ENCODE measurements around the gene PTPRJ.

The PTPRJ gene

GRCh38 chr11:48037709-48038468, 57.5 kb downstream of the PTPRJ start:
- DNase-seq (ENCODE audit: low read depth, low spot score): no peak

DNA sequence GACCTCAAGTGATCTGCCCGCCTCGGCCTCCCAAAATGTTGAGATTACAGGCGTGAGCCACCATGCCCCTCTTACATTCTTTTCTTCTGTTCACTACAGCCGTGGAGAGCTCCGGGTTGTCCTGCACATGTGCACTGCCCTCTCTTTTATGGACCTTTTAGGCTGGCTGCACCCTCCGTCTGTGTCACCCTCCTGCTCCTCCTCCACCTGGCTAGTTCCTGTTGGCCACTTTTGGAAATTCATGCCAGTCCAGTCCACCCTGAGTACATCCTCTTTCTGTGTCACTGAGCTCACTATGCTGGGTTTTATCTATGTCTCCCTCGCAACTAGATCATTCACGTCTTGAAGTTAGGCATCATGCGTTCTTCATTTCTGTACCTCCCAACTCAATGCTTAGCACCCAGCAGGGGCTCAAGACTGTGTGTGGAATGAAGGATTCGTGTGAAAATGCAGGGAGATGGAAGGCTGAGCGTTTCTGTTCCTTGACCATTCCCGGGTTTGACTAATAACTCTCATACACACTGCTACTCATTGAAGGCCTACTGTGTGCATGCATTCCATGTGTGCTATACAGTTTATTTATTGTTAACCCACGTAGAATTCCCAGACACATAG, 60.6 kb downstream of the PTPRJ start:
- DNase-seq (ENCODE audit: low read depth, low spot score): no peak

GRCh38 chr11:48041877-48042695, 61.7 kb downstream of the PTPRJ start:
- no peak for DNase-seq (ENCODE audit: low read depth, low spot score)

- no peak for DNase-seq (ENCODE audit: low read depth, low spot score)
These were observed 63.0 kb downstream of the PTPRJ start for GRCh38 chr11:48043111-48043990.

DNA sequence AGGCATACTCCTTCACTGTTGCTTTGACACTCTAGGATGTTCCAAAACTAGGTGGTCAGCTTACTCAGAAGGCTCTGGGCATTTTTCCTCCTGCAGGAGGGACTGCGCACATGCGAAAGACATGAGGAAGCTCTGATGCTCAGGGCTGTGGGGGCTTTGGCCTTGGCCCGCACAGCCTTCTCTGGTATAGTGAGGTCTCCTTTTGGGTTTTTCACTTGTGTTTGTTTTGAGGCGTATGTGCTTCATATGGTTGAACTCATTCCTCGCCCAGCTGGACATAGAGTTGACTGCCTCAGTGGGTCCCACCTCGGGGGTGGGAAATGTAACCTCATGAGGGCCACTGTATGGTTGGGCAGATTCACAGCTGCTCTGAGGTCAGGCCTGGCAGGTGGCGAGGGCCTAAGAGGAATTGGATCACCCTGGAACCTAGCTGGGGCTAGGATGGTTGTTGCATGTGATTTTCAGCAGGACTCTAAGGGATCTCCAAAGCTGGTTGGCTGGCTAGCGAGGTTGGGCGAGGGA, 63.7 kb downstream of the PTPRJ start:
- no peak for DNase-seq (ENCODE audit: low read depth, low spot score)

DNA sequence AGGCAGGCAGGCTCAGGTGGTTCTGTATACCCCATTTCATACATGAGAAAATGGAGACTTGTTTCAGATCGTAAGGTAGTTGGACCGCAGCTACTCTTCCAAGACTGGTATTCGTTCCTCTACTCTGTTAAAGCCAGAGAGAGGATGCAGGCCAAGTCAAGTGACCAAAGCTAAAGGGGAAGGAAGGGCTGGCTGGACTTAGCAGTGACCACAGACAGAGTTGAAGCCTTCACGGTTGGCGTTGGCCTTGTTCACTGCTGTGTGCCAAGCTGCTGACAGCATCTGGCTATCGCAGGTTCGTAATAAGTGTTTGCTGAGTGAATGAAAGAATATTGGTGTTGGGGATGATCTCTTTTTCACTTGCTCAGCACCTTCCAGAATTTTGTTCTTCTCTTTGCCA, 64.2 kb downstream of the PTPRJ start:
- no peak for DNase-seq (ENCODE audit: low read depth, low spot score)

GRCh38 chr11:48045536-48045935, 65.2 kb downstream of the PTPRJ start:
- no peak for DNase-seq (ENCODE audit: low read depth, low spot score)

DNA sequence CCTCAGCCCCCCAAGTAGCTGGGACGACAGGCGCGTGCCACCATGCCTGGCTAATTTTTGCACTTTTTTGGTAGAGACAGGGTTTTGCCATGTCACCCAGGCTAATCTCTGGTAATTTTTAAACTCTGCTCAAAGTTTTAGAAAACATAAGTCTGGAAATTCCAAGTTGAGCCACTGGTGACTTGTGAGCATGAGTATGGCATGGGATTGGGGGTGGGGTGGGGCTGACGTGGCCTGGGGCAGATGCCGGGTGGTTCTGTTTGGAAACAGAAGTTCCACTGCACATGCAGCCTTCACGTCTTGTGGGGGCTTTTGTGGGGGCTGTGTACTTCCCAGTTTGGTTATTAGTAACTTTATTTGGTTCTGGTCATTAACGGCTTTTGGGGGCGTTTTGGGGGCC, 67.3 kb downstream of the PTPRJ start:
- DNase-seq (ENCODE audit: low read depth, low spot score): no peak

- DNase-seq (ENCODE audit: low read depth, low spot score): no peak
These were observed 68.7 kb downstream of the PTPRJ start for GRCh38 chr11:48049036-48049435.

DNA sequence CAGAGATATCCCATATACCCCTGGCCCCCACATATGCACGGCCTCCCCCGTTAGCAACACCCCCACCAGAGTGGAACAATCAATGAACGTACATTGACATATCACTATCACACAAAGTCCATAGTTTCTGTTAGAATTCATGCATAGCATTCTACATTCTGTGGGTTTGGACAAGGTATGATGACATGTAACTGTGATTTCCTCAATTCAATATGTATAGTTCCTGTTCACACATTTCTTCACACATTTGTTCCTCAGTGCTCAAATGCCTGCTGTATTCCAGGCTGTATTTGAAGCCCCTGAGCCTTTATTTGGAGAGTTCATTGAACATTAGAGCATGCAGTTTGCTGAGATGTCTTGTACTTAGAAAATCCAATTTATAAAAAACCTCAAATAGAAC, 69.9 kb downstream of the PTPRJ start:
- no peak for DNase-seq (ENCODE audit: low read depth, low spot score)

DNA sequence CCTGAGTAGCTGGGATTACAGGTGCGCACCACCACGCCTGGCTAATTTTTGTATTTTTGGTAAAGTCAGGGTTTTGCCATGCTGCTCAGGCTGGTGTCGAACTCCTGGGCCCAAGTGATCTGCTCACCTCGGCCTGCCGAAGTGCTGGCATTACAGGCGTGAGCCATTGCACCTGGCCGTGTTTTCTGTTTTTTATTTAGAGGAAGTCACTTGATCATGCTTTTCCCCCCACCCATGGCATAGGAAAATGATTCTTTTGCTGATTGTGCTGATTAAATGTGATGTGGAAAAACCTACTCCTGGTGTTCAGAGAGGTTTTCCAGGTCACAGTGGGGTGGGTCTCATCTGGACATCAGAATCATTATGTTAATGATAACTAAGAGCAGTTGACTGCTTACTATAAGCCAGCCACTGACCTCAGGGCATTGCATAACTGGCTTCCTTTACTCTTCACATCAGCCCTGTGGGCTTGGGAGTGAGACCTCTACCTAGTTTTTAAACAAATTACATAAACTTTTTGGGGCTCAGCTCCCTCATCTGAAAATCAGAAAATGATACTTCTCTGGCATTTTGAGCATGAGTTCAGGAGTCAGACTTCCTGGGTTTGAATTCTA, 71.0 kb downstream of the PTPRJ start:
- no peak for DNase-seq (ENCODE audit: low read depth, low spot score)

DNA sequence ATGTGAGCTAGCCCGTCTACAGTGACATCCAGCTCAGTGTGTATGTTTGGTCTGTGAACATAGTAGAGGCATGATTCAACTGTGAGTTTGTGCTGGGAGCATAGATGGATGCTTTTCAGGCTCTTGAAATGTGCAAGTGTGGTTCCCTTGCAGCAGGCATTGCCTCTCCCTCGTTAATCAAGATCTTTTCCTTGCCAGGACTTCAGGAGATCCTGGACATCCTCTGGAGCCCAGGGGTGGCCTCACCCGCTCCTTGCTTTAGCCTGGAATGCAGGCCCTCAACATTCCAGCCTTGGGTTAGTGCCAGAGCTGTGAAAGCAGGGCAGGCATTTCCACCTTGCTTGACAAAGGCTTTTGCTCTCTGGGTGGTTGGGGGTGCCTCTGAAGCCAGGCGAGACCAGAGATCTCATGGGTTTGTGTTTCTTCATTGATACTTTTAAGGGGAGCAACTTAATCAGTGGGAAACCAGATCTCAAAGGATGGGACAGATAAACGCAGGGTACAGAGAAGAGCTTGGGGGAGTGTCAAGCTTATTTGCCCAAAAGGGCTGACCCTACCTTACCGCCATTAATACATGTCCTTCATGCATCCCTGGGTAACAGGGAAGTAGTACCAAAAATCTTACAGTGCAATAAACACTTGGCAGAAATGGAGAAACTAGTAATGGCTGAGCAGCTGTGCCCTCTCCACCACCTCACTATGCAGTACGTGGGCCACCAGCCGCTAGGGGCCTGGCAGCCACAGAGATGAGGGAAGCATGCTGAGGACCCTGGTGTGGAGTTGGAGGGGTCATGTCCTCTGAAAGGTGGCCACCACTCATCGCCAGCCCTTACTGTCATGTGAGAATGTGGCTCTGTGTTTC, 72.1 kb downstream of the PTPRJ start:
- DNase-seq (ENCODE audit: low read depth, low spot score): no peak

DNA sequence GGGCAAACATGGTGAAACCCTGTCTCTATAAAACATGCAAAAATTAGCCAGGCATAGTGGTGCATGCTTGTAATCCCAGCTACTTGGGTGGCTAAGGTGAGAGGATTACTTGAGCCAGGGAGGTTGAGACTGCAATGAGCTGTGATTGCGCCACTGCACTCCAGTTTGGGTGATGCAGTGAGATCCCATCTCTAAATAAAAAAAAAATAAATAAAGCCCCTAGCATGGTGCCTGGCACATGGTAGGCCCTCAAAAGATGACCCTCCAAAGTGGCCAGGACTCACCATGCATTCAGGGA, 74.6 kb downstream of the PTPRJ start:
- no peak for DNase-seq (ENCODE audit: low read depth, low spot score)

DNA sequence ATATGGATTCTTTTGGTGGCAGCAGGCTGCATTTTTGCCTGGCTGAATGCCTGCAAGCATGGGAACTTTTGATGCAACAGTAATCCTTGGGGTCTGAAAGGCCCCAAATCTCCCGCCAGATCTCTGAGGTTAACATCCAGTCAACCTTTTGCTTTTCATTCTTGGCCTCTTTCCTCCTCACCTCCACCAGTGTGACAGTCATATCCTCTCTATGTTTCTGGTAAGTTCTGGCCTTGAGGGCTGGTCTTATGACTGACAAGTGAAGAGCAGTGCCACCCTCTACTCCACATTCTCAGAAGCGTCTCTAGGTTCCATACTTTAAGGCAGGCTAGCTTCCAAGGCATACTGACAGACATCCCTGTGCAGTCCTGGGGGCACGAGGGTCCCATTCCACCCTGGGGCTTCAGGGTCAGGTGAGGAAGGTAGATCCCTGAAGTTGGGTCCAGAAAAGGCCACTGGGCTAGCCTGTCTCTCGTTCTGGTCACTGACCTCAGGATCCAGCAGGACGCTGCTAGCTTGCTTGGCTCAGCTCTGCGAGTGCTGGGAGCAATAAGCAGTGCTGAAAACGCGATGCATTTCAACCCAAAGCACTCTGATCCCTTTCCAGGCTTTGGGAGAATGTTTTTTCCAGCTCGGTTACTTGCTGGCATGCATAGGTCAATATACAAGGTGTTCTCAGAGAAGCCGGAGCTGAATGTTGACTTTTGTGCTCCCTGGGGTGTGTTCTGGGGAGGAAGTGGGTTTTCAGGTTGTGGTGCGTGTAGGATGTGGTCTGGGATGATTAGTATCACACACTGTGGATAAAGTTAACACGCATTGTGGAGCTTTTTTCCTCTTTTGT, 75.2 kb downstream of the PTPRJ start:
- no peak for DNase-seq (ENCODE audit: low read depth, low spot score)

DNA sequence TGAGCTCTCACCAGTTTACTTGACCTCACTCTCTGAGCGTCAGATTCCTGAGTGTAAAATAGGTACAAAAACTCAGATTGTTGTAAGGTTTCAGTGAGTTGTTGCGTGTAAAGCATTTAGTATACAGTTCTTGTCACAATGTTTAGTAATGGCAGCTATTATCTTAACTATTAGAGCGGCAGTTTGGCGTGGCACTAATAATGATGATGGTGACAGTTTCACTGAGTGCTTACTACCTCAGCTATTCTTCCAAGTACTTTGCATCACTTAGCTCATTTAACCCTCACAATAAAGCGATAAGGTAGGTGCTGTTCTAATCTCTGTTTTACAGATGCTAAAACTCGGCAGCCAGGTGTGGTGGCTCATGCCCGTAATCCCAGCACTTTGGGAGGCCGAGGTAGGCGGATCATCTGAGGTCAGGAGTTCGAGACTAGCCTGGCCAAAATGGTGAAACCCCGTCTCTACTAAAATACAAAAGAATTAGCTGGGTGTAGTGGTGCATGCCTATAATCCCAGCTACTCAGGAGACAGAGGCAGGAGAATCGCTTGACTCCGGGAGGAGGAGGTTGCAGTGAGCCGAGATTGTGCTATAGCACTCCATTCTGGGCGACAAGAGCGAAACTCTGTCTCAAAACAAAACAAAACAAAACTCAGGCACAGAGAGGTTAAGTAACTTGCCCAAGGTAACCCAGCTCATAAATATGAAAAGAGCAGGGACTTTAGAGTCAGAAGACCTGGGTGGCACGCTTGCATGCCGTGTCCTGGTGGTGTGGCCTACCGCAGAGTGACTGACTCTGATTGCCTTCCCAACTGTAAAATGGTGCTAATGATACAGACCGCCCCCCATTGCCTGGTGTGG, 76.2 kb downstream of the PTPRJ start:
- no peak for DNase-seq (ENCODE audit: low read depth, low spot score)

DNA sequence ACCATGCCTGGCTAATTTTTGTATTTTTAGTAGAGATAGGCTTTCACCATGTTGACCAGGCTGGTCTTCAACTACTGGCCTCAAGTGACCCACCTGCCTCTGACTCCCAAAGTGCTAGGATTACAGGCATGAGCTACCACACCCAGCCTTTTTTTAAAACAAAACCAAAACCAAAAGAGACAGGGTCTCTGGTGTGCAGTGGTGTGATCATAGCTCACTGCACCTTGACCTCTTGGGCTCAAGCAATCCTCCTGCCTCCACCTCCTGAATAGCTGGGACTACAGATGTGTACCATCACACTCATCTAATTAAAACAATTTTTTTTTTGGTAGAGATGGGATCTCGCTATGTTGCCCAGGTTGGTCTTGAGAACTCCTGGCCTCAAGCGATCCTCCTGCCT, 77.7 kb downstream of the PTPRJ start:
- no peak for DNase-seq (ENCODE audit: low read depth, low spot score)

GRCh38 chr11:48058788-48059187, 78.4 kb downstream of the PTPRJ start:
- no peak for DNase-seq (ENCODE audit: low read depth, low spot score)

DNA sequence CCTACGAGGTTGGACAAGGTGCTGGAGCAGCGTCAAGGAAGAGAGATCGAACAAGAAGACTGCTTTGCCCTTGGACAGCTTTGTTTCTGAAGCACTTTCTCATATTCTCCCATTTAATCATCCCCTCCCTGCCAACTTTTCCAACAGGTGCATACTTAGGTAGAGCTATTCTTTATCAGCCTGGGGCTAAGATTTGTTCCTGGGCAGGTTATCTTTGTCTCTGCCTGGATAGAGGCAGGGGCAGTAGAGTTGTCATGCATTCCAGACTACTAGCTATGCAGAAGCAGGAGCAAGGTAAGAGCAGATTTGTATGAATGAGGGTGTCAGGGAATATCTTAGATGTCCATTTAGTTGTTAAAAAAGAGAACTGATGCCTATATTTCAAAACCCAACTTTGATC, 82.3 kb downstream of the PTPRJ start:
- DNase-seq (ENCODE audit: low read depth, low spot score): no peak
